ENCODE data around the gene RGS19. TPM values are rescaled to one million over a fixed set of nuclear protein-coding genes. Genes with fewer than 3 reads are reported as not detected.

RGS19 gene
- total RNA-seq, 1 donor from 2014 or later, result 2.0 TPM

GRCh38 chr20:64038224-64038564 lies 41.1 kb downstream of the RGS19 start:
- Histone ChIP-seq H3K27ac (no peak overlapping the region), H3K79me2 (ENCODE audit: low read depth) (no peaks in the 10 kb centered on the region), H3K27me3 (peaks cover 71% of the 10 kb centered on the region), H3K9me3 (ENCODE audit: low read depth) (no peaks in the 10 kb centered on the region), H3F3A (ENCODE audit: low read depth) (peaks cover 15% of the 10 kb centered on the region), H2AFZ (replicated peaks) (no peak overlapping the region), H3K4me2 (peak overlapping the region; percentile 88), H3K36me3 (no peaks in the 10 kb centered on the region), H3K9ac (no peak overlapping the region), H3K4me3 (peak overlapping the region; percentile 60), H3K4me1 (peaks cover 31% of the 10 kb centered on the region), H4K20me1 (ENCODE audit: low read depth) (peaks cover 47% of the 10 kb centered on the region)
- peaks cover 21% of the 10 kb centered on the region for H3K4me1 Mint-ChIP-seq
- no peak for DNase-seq (ENCODE audit: low spot score)
- H3K36me3 Mint-ChIP-seq, result peaks cover 3% of the 10 kb centered on the region
- TF ChIP-seq EZH2phosphoT487 (IDR thresholded peaks at IDR 0.05) (peak; percentile 84), EZH2 (IDR thresholded peaks at IDR 0.05) (peak; percentile 97)
- TF ChIP-seq, protein P1, sequence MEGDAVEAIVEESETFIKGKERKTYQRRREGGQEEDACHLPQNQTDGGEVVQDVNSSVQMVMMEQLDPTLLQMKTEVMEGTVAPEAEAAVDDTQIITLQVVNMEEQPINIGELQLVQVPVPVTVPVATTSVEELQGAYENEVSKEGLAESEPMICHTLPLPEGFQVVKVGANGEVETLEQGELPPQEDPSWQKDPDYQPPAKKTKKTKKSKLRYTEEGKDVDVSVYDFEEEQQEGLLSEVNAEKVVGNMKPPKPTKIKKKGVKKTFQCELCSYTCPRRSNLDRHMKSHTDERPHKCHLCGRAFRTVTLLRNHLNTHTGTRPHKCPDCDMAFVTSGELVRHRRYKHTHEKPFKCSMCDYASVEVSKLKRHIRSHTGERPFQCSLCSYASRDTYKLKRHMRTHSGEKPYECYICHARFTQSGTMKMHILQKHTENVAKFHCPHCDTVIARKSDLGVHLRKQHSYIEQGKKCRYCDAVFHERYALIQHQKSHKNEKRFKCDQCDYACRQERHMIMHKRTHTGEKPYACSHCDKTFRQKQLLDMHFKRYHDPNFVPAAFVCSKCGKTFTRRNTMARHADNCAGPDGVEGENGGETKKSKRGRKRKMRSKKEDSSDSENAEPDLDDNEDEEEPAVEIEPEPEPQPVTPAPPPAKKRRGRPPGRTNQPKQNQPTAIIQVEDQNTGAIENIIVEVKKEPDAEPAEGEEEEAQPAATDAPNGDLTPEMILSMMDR (IDR thresholded peaks at IDR 0.05), result no peak
- no peaks in the 10 kb centered on the region for H3K9me3 Mint-ChIP-seq
- H3K27me3 Mint-ChIP-seq (ENCODE audit: insufficient read depth, low read depth), result peaks cover 45% of the 10 kb centered on the region
- H3K27ac Mint-ChIP-seq, result no peak overlapping the region
- H3K4me3 Mint-ChIP-seq, result no peak overlapping the region

DNA sequence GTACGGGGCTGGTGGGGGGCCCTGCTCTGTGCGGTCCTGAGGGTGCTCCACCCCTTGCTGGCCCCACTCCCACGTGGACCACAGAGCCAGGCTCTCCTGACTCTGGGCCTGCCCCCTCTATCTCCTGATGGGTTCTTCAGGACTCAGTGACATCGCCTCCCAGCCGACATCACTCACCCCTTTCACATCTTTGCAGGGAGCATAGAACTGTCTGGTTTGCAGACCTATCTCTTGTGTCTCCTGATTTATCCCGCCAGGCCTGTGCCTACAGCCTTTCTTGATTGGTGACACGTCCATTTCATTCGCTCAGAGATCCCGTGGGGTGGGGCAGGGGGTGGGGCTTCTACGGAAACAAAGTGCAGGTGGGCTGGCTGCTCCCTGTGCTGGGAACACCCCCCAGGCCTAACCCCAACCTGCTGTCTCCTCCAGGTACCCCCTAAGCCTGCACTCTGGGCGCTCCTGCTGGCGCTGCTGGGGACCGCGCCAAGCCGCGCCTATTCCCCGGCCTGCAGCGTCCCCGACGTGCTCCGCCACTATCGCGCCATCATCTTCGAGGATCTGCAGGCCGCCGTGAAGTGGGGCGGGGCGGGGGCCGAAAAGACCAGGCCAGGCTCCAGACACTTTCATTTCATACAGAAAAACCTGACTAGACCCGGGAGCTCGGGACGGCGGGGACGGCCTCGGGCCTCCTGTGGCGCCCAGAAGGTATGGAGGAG lies 41.7 kb downstream of the RGS19 start:
- TF ChIP-seq EZH2 (IDR thresholded peaks at IDR 0.05), result no peak
- TF ChIP-seq, protein P1 (IDR thresholded peaks at IDR 0.05), result peak; percentile 2
- DNase-seq (ENCODE audit: low spot score), result no peak
- Mint-ChIP-seq H3K27me3 (ENCODE audit: insufficient read depth, low read depth) (peaks cover 43% of the 10 kb centered on the region), H3K27ac (no peak overlapping the region), H3K4me1 (peaks cover 21% of the 10 kb centered on the region), H3K36me3 (peaks cover 3% of the 10 kb centered on the region), H3K9me3 (no peaks in the 10 kb centered on the region), H3K4me3 (peak overlapping the region; percentile 56)
- Histone ChIP-seq H3K9ac (no peak overlapping the region), H3K79me2 (ENCODE audit: low read depth) (no peaks in the 10 kb centered on the region), H3K4me1 (peaks cover 31% of the 10 kb centered on the region), H4K20me1 (ENCODE audit: low read depth) (peaks cover 47% of the 10 kb centered on the region), H3K27me3 (peaks cover 66% of the 10 kb centered on the region), H3K36me3 (no peaks in the 10 kb centered on the region), H2AFZ (replicated peaks) (no peak overlapping the region), H3K27ac (no peak overlapping the region), H3K9me3 (ENCODE audit: low read depth) (no peaks in the 10 kb centered on the region), H3K4me3 (peak overlapping the region; percentile 60), H3K4me2 (peak overlapping the region; percentile 88), H3F3A (ENCODE audit: low read depth) (peaks cover 15% of the 10 kb centered on the region)

- peaks cover 31% of the 10 kb centered on the region for H3K4me1 ChIP-seq
- no peak overlapping the region for H3K4me3 Mint-ChIP-seq
- no peak overlapping the region for H3K4me3 ChIP-seq
These were observed 42.2 kb downstream of the RGS19 start for GRCh38 chr20:64037199-64037497.

More at GRCh38 chr20:64037199-64037497, 42.2 kb downstream of the RGS19 start:
- Mint-ChIP-seq H3K27ac (no peak overlapping the region), H3K4me1 (peaks cover 21% of the 10 kb centered on the region), H3K27me3 (ENCODE audit: insufficient read depth, low read depth) (peaks cover 43% of the 10 kb centered on the region), H3K36me3 (peaks cover 3% of the 10 kb centered on the region), H3K9me3 (no peaks in the 10 kb centered on the region)
- TF ChIP-seq EZH2 (IDR thresholded peaks at IDR 0.05), result no peak
- no peak for TF ChIP-seq EZH2phosphoT487 (IDR thresholded peaks at IDR 0.05)
- TF ChIP-seq, protein P1 (IDR thresholded peaks at IDR 0.05), result no peak
- Histone ChIP-seq H3K79me2 (ENCODE audit: low read depth) (no peaks in the 10 kb centered on the region), H3K9me3 (ENCODE audit: low read depth) (no peaks in the 10 kb centered on the region), H3K27ac (no peak overlapping the region), H3K36me3 (no peaks in the 10 kb centered on the region), H3K4me2 (no peak overlapping the region), H2AFZ (replicated peaks) (no peak overlapping the region), H3K9ac (no peak overlapping the region), H4K20me1 (ENCODE audit: low read depth) (peaks cover 47% of the 10 kb centered on the region), H3K27me3 (peaks cover 61% of the 10 kb centered on the region), H3F3A (ENCODE audit: low read depth) (peaks cover 15% of the 10 kb centered on the region)
- DNase-seq (ENCODE audit: low spot score), result no peak
